ENCODE data around the gene SYT7.
A peak's percentile ranks its signal among the peaks of the same experiment; 100 is the strongest.

Gene SYT7

GRCh38 chr11:61536676-61537270, 44.1 kb downstream of the SYT7 start:
- no peak for DNase-seq (ENCODE audit: low read depth in 2 of 2)

- DNase-seq (ENCODE audit: low read depth in 2 of 2): no peak
These were observed 44.7 kb downstream of the SYT7 start for GRCh38 chr11:61535998-61536675.

DNA sequence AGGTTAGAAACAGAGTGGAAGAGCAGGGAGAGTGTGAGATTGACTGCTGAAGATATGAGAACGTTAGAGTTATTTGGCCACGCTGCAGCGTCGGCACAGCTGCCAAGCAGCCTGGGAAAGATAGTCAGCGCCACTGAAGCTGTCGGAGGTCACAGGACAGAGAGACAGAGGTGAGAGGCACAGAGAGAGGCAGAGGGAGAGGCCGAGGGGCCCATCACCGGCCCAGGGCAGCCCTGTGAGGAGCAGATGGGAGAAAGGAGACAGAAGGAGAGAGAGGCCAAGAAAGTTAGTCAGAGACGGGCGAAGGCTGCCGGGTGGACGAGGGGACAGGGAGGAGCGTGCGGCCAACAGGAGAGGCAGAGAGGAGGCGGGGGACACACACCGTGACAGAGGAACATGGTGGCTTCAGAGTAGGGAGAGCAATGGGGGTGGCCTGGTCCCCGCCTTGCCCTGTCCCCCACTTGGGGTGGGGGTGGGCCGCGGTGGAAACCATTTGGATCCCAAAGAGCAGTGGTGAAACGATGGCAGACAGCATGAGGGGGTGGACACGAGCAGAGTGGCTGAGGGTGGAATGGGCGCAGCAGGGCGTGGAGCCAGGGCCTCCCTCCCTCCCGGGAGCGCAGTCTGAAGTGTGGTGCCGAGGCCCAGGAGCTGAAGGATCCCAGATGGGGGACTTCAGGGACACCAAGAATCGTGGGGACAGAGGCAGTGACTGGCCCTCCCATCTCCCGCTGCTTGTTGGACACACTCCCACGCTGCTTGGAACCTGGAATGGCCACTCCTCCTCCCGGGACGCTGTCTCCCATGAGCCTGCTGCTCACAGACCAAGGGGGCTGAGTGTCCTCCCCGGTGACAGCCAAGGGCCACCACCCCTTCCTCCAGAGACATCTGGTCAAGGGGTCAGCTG, 45.7 kb downstream of the SYT7 start:
- DNase-seq (ENCODE audit: low read depth in 2 of 2): no peak

- no peak for DNase-seq (ENCODE audit: low read depth in 2 of 2)
These were observed 46.6 kb downstream of the SYT7 start for GRCh38 chr11:61534025-61534932.

GRCh38 chr11:61533401-61533800, 47.5 kb downstream of the SYT7 start:
- DNase-seq (ENCODE audit: low read depth in 2 of 2): no peak

- DNase-seq (ENCODE audit: low read depth in 2 of 2): no peak
These were observed 47.9 kb downstream of the SYT7 start for GRCh38 chr11:61533039-61533375.

- DNase-seq (ENCODE audit: low read depth in 2 of 2): peak in 1 of 2 donors; percentile 14
These were observed 48.5 kb downstream of the SYT7 start for GRCh38 chr11:61532134-61533038.

DNA sequence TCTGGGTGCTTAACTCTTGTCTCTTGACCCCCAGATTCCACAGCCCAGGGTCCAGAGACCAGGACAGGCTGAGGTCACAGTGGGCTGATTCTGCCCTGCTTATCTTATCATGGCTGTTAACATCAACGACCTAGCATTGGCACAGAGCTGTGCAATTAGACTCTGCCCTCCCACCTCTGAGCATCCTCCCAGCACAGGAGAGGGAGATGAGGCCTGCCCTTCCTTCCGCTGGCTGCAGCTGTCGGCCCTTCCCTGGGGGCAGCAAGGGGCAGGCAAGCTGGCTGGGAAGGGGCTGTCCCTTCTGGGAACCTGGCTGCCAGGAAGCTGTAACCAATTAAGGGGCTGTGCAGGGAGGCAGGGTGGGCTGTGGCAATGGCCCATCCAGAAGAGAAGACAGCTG, 49.8 kb downstream of the SYT7 start:
- no peak for DNase-seq (ENCODE audit: low read depth in 2 of 2)

DNA sequence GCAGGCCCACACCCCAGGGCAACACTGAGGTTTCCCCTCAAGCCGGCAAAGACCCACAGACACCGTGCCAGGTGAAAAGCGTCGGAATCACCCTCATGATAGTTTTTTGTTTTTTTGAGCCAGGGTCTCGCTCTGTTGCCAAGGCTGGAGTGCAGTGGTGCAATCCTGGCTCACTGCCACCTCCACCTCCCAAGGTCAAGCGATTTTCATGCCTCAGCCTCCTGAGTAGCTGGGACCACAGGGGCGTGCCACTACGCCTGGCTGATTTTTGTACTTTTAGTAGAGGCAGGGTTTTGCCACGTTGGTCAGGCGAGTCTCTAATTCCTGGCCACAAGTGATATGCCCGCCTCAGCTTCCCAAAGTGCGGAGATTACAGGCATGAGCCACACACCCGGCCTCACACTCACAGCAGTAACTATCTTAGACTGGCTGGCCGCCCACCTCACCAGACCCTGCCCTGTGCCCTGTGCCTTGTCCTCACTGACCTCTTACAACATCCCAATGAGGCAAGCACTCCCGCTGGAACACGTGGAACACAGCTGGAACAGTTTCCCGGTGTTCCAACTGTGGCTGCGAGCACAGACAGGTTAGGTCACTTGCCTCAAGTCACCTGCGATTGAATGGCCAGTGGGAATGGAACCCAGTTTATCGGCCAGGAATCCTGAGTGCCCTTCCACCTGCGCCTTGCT, 51.2 kb downstream of the SYT7 start:
- DNase-seq (ENCODE audit: low read depth in 2 of 2): no peak

DNA sequence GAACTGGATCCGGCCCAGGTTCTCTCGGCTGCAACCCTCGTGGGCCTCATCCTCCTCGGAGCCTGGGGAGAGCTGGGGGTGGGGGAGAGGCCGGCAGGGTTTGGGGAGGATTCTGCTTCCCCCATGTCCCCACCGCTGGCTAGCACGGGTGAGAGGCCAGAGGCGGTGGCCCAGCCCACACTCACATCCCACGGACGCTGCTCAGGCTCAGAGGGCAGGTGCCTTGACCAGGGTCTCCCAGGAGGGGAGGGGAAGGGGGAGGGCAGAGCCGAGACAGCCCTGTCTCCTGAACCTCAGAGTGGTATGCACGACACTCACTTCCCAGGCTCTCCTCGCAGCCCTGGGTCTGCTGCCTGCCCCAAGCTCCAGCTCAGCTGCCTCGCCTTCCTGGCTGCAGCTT, 52.8 kb downstream of the SYT7 start:
- DNase-seq (ENCODE audit: low read depth in 2 of 2): no peak

- DNase-seq (ENCODE audit: low read depth in 2 of 2): no peak
These were observed 53.7 kb downstream of the SYT7 start for GRCh38 chr11:61526956-61527731.

GRCh38 chr11:61526229-61526628, 54.6 kb downstream of the SYT7 start:
- no peak for DNase-seq (ENCODE audit: low read depth in 2 of 2)

DNA sequence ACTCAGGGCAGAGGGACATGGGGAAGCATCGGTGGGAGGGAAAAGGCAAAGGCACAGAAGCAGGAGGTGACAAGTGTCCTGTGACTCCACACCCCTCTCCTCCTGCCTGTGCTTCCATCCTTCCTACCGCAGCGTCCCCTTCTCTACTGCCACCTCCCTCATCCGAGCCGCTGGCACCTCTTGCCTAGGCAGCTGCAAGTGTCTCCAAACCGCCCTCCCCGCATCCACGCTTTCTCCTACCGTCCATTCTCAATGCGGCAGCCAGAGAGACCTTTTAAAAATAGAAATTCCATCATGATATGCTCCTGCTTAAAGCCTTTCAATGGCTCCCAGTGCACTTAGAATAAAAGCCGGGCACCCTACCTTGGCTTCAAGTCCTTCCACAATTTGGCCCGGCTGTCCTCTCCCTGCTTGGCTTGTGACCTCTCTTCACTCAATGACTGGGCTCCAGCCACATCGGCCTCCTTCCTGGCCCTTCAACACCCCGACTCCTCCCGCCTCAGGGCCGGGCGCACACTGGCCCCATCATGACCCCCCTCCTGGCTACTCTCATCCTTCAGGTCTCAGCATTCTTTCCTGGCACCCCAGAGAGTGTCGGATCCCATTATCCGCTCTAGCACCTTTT, 55.8 kb downstream of the SYT7 start:
- DNase-seq (ENCODE audit: low read depth in 2 of 2): no peak

GRCh38 chr11:61524446-61524845, 56.4 kb downstream of the SYT7 start:
- DNase-seq (ENCODE audit: low read depth in 2 of 2): no peak

GRCh38 chr11:61522881-61523280, 58.0 kb downstream of the SYT7 start:
- no peak for DNase-seq (ENCODE audit: low read depth in 2 of 2)

DNA sequence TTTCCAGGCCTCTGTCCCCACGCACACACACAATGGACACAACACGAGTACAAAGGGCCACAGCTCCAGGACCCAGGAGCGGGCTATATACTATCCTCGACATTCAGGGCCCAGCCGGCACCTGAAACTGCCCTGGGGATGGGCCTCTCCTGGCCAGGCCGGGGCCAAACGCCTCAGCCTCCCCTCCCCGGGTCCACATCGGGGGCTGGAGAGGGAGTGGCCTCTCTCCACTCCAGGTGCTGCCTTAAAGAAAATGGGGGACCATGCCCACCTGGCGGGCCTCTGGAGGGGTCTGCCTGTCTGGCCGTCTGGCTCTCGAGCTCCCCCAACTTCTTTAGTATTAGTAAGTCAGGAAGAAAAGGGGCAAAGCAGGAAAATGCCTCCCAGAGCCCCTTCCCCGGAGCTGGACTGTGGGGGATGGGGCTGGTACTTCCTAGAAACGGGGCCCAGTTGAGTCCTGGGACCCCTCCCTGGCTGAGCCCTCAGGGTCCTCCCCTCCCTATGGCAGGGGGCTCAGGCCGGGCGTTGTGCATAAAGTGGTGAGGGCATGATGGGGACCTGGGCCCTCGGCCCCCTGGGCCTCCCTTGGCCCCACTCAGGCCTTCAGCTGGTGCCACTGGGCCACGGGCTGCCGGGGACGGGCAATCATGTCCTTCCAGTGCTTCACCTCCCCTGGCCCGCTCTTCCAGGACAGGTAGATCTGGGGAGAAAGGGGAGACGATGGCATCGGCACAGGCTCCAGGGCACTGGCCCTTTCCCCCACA, 62.7 kb downstream of the SYT7 start:
- no peak for DNase-seq (ENCODE audit: low read depth in 2 of 2)

- DNase-seq (ENCODE audit: low read depth in 2 of 2): peak; percentile 21 to 34
These were observed 64.0 kb downstream of the SYT7 start for GRCh38 chr11:61516675-61517572.

Measured in stimulated activated CD8-positive, alpha-beta memory T cell treated with anti-CD3 and anti-CD28 coated beads, Interleukin-15, amount 100 ng/mL, for 48 hours (primary cell).